ENCODE measurements around the gene FGD3.
A peak's percentile ranks its signal among the peaks of the same experiment; 100 is the strongest.

FGD3 gene

GRCh38 chr9:93071464-93071863 is 124.1 kb downstream of the FGD3 start:
- H3K79me2 ChIP-seq (ENCODE audit: control insufficient read depth, insufficient read depth, low read length): no peaks in the 10 kb centered on the region
- no peak overlapping the region for H2BK5ac ChIP-seq (ENCODE audit: low read length)
- no peak overlapping the region for H4K8ac ChIP-seq (ENCODE audit: low read depth, low read length)
- no peak overlapping the region for H2BK120ac ChIP-seq (ENCODE audit: low read depth, low read length)
- H3K27ac ChIP-seq (ENCODE audit: low read depth, low read length): no peak overlapping the region
- no peak overlapping the region for H3K18ac ChIP-seq (ENCODE audit: low read length)
- no peak overlapping the region for H2AK5ac ChIP-seq (ENCODE audit: low read length)
- H3K79me1 ChIP-seq (ENCODE audit: low read length): no peaks in the 10 kb centered on the region
- H3K56ac ChIP-seq (ENCODE audit: low read length): no peak overlapping the region
- no peak overlapping the region for H3K9ac ChIP-seq (ENCODE audit: low read length)
- H4K5ac ChIP-seq (ENCODE audit: low read length): no peak overlapping the region
- no peak overlapping the region for H3K23ac ChIP-seq (ENCODE audit: low read length)
- no peak overlapping the region for H3K4me3 ChIP-seq (ENCODE audit: low read length)
- no peaks in the 10 kb centered on the region for H3K27me3 ChIP-seq (ENCODE audit: insufficient read depth, low read length, poor library complexity)
- no peak overlapping the region for H2BK15ac ChIP-seq (replicated peaks; ENCODE audit: low read depth)
- DNase-seq: peak; percentile 79
- H3K36me3 ChIP-seq (ENCODE audit: control insufficient read depth, insufficient read depth, low read length): no peaks in the 10 kb centered on the region
- no peaks in the 10 kb centered on the region for H3K4me1 ChIP-seq (ENCODE audit: control insufficient read depth, low read depth, low read length)
- no peak overlapping the region for H3K4me2 ChIP-seq (ENCODE audit: low read length)
- no peak overlapping the region for H3K4ac ChIP-seq (ENCODE audit: low read depth, low read length)
- WGBS (ENCODE audit: extremely low coverage, insufficient coverage, low lambda C conversion rate): no CpG with 5 or more reads among the region's 7 CpGs

GRCh38 chr9:93072383-93072795 is 125.1 kb downstream of the FGD3 start:
- no peak overlapping the region for H3K56ac ChIP-seq (ENCODE audit: low read length)
- H3K79me2 ChIP-seq (ENCODE audit: control insufficient read depth, insufficient read depth, low read length): no peaks in the 10 kb centered on the region
- no peak overlapping the region for H3K27ac ChIP-seq (ENCODE audit: low read depth, low read length)
- no CpG with 5 or more reads among the region's 5 CpGs for WGBS (ENCODE audit: extremely low coverage, insufficient coverage, low lambda C conversion rate)
- DNase-seq: no peak
- H4K5ac ChIP-seq (ENCODE audit: low read length): no peak overlapping the region
- no peak overlapping the region for H3K4ac ChIP-seq (ENCODE audit: low read depth, low read length)
- H2BK15ac ChIP-seq (replicated peaks; ENCODE audit: low read depth): no peak overlapping the region
- H3K23ac ChIP-seq (ENCODE audit: low read length): no peak overlapping the region
- H3K9ac ChIP-seq (ENCODE audit: low read length): no peak overlapping the region
- no peak overlapping the region for H2BK120ac ChIP-seq (ENCODE audit: low read depth, low read length)
- H2AK5ac ChIP-seq (ENCODE audit: low read length): no peak overlapping the region
- H3K4me3 ChIP-seq (ENCODE audit: low read length): no peak overlapping the region
- H4K8ac ChIP-seq (ENCODE audit: low read depth, low read length): no peak overlapping the region
- no peak overlapping the region for H3K4me2 ChIP-seq (ENCODE audit: low read length)
- H3K27me3 ChIP-seq (ENCODE audit: insufficient read depth, low read length, poor library complexity): no peaks in the 10 kb centered on the region
- H3K79me1 ChIP-seq (ENCODE audit: low read length): no peaks in the 10 kb centered on the region
- no peaks in the 10 kb centered on the region for H3K4me1 ChIP-seq (ENCODE audit: control insufficient read depth, low read depth, low read length)
- H2BK5ac ChIP-seq (ENCODE audit: low read length): no peak overlapping the region
- no peaks in the 10 kb centered on the region for H3K36me3 ChIP-seq (ENCODE audit: control insufficient read depth, insufficient read depth, low read length)
- no peak overlapping the region for H3K18ac ChIP-seq (ENCODE audit: low read length)

GRCh38 chr9:93076101-93076791 is 128.9 kb downstream of the FGD3 start:
- Histone ChIP-seq H3K27ac (ENCODE audit: low read depth, low read length) (no peak overlapping the region), H3K79me2 (ENCODE audit: control insufficient read depth, insufficient read depth, low read length) (no peaks in the 10 kb centered on the region), H2BK120ac (ENCODE audit: low read depth, low read length) (no peak overlapping the region), H4K5ac (ENCODE audit: low read length) (no peak overlapping the region), H3K4me1 (ENCODE audit: control insufficient read depth, low read depth, low read length) (no peaks in the 10 kb centered on the region), H3K4me2 (ENCODE audit: low read length) (no peak overlapping the region), H3K23ac (ENCODE audit: low read length) (no peak overlapping the region), H3K36me3 (ENCODE audit: control insufficient read depth, insufficient read depth, low read length) (no peaks in the 10 kb centered on the region), H3K79me1 (ENCODE audit: low read length) (no peaks in the 10 kb centered on the region), H3K9ac (ENCODE audit: low read length) (no peak overlapping the region), H2BK15ac (replicated peaks; ENCODE audit: low read depth) (no peak overlapping the region), H3K56ac (ENCODE audit: low read length) (no peak overlapping the region), H2AK5ac (ENCODE audit: low read length) (no peak overlapping the region), H3K4ac (ENCODE audit: low read depth, low read length) (no peak overlapping the region), H2BK5ac (ENCODE audit: low read length) (no peak overlapping the region), H3K4me3 (ENCODE audit: low read length) (no peak overlapping the region), H3K18ac (ENCODE audit: low read length) (no peak overlapping the region), H4K8ac (ENCODE audit: low read depth, low read length) (no peak overlapping the region), H3K27me3 (ENCODE audit: insufficient read depth, low read length, poor library complexity) (no peaks in the 10 kb centered on the region)
- WGBS (ENCODE audit: extremely low coverage, insufficient coverage, low lambda C conversion rate): no CpG with 5 or more reads among the region's 12 CpGs
- no peak for DNase-seq

GRCh38 chr9:93076792-93077128 is 129.4 kb downstream of the FGD3 start:
- H2BK5ac ChIP-seq (ENCODE audit: low read length): no peak overlapping the region
- no peak overlapping the region for H4K5ac ChIP-seq (ENCODE audit: low read length)
- H3K4ac ChIP-seq (ENCODE audit: low read depth, low read length): no peak overlapping the region
- no peaks in the 10 kb centered on the region for H3K4me1 ChIP-seq (ENCODE audit: control insufficient read depth, low read depth, low read length)
- no peaks in the 10 kb centered on the region for H3K79me1 ChIP-seq (ENCODE audit: low read length)
- H3K9ac ChIP-seq (ENCODE audit: low read length): no peak overlapping the region
- H3K36me3 ChIP-seq (ENCODE audit: control insufficient read depth, insufficient read depth, low read length): no peaks in the 10 kb centered on the region
- H3K27me3 ChIP-seq (ENCODE audit: insufficient read depth, low read length, poor library complexity): no peaks in the 10 kb centered on the region
- H2BK120ac ChIP-seq (ENCODE audit: low read depth, low read length): no peak overlapping the region
- no peaks in the 10 kb centered on the region for H3K79me2 ChIP-seq (ENCODE audit: control insufficient read depth, insufficient read depth, low read length)
- WGBS (ENCODE audit: extremely low coverage, insufficient coverage, low lambda C conversion rate): no CpG with 5 or more reads among the region's 2 CpGs
- no peak overlapping the region for H2AK5ac ChIP-seq (ENCODE audit: low read length)
- no peak overlapping the region for H3K4me3 ChIP-seq (ENCODE audit: low read length)
- no peak overlapping the region for H3K23ac ChIP-seq (ENCODE audit: low read length)
- H3K27ac ChIP-seq (ENCODE audit: low read depth, low read length): no peak overlapping the region
- H2BK15ac ChIP-seq (replicated peaks; ENCODE audit: low read depth): no peak overlapping the region
- H3K56ac ChIP-seq (ENCODE audit: low read length): no peak overlapping the region
- no peak overlapping the region for H3K4me2 ChIP-seq (ENCODE audit: low read length)
- no peak for DNase-seq
- no peak overlapping the region for H3K18ac ChIP-seq (ENCODE audit: low read length)
- H4K8ac ChIP-seq (ENCODE audit: low read depth, low read length): no peak overlapping the region

- no peak overlapping the region for H2AK5ac ChIP-seq (ENCODE audit: low read length)
- H4K5ac ChIP-seq (ENCODE audit: low read length): no peak overlapping the region
- H3K79me1 ChIP-seq (ENCODE audit: low read length): no peaks in the 10 kb centered on the region
- no peak for DNase-seq
- H3K27me3 ChIP-seq (ENCODE audit: insufficient read depth, low read length, poor library complexity): no peaks in the 10 kb centered on the region
- H3K27ac ChIP-seq (ENCODE audit: low read depth, low read length): no peak overlapping the region
- H3K4me2 ChIP-seq (ENCODE audit: low read length): no peak overlapping the region
- H3K23ac ChIP-seq (ENCODE audit: low read length): no peak overlapping the region
- no peak overlapping the region for H2BK120ac ChIP-seq (ENCODE audit: low read depth, low read length)
- no peak overlapping the region for H3K9ac ChIP-seq (ENCODE audit: low read length)
- H3K4me1 ChIP-seq (ENCODE audit: control insufficient read depth, low read depth, low read length): no peaks in the 10 kb centered on the region
- H3K36me3 ChIP-seq (ENCODE audit: control insufficient read depth, insufficient read depth, low read length): no peaks in the 10 kb centered on the region
- H3K79me2 ChIP-seq (ENCODE audit: control insufficient read depth, insufficient read depth, low read length): no peaks in the 10 kb centered on the region
- no CpG with 5 or more reads among the region's 1 CpG for whole genome bisulfite sequencing (ENCODE audit: extremely low coverage, insufficient coverage, low lambda C conversion rate)
- H3K18ac ChIP-seq (ENCODE audit: low read length): no peak overlapping the region
- no peak overlapping the region for H3K4me3 ChIP-seq (ENCODE audit: low read length)
- no peak overlapping the region for H3K56ac ChIP-seq (ENCODE audit: low read length)
- H2BK15ac ChIP-seq (replicated peaks; ENCODE audit: low read depth): no peak overlapping the region
- no peak overlapping the region for H4K8ac ChIP-seq (ENCODE audit: low read depth, low read length)
- H2BK5ac ChIP-seq (ENCODE audit: low read length): no peak overlapping the region
- H3K4ac ChIP-seq (ENCODE audit: low read depth, low read length): no peak overlapping the region
Measured at GRCh38 chr9:93077367-93077766, 130.0 kb downstream of the FGD3 start.

- Histone ChIP-seq H4K5ac (ENCODE audit: low read length) (no peak overlapping the region), H2BK15ac (replicated peaks; ENCODE audit: low read depth) (no peak overlapping the region), H3K4me3 (ENCODE audit: low read length) (no peak overlapping the region), H3K79me2 (ENCODE audit: control insufficient read depth, insufficient read depth, low read length) (no peaks in the 10 kb centered on the region), H2BK5ac (ENCODE audit: low read length) (no peak overlapping the region), H3K18ac (ENCODE audit: low read length) (no peak overlapping the region), H3K79me1 (ENCODE audit: low read length) (no peaks in the 10 kb centered on the region), H2BK120ac (ENCODE audit: low read depth, low read length) (no peak overlapping the region), H3K4ac (ENCODE audit: low read depth, low read length) (no peak overlapping the region), H3K9ac (ENCODE audit: low read length) (no peak overlapping the region), H3K27ac (ENCODE audit: low read depth, low read length) (no peak overlapping the region), H3K36me3 (ENCODE audit: control insufficient read depth, insufficient read depth, low read length) (no peaks in the 10 kb centered on the region), H3K56ac (ENCODE audit: low read length) (no peak overlapping the region), H3K4me1 (ENCODE audit: control insufficient read depth, low read depth, low read length) (no peaks in the 10 kb centered on the region), H3K23ac (ENCODE audit: low read length) (no peak overlapping the region), H3K27me3 (ENCODE audit: insufficient read depth, low read length, poor library complexity) (no peaks in the 10 kb centered on the region), H3K4me2 (ENCODE audit: low read length) (no peak overlapping the region), H2AK5ac (ENCODE audit: low read length) (no peak overlapping the region), H4K8ac (ENCODE audit: low read depth, low read length) (no peak overlapping the region)
- DNase-seq: no peak
- WGBS (ENCODE audit: extremely low coverage, insufficient coverage, low lambda C conversion rate): no CpG with 5 or more reads among the region's 16 CpGs
Measured at GRCh38 chr9:93077811-93078210, 130.5 kb downstream of the FGD3 start.

All from mesendoderm (in vitro differentiated cells).